ENCODE measurements around the gene ITPKA.

ITPKA gene
- long read RNA-seq: 0 reads

- peaks cover 51% of the 10 kb centered on the region for H3K27me3 ChIP-seq (ENCODE audit: insufficient read depth, poor library complexity, severe bottlenecking)
- peak in 1 of 2 experiments; percentile 46 for DNase-seq (ENCODE audit: low read depth in 1 of 2, low spot score in 1 of 2)
- H3K27ac ChIP-seq (replicated peaks): no peak within 1 kb of the TSS
- TF ChIP-seq CTCF (IDR thresholded peaks at IDR 0.05; ENCODE audit: insufficient read depth, low read length): no peak
- no peak for TF ChIP-seq REST (IDR thresholded peaks at IDR 0.05; ENCODE audit: insufficient replicate concordance, low read depth)
- no peak for TF ChIP-seq GABPA (IDR thresholded peaks at IDR 0.05; ENCODE audit: low read depth)
- no peak for TF ChIP-seq POLR2AphosphoS5 (IDR thresholded peaks at IDR 0.05; ENCODE audit: low read depth)
- no peak for TF ChIP-seq SPI1 (IDR thresholded peaks at IDR 0.05; ENCODE audit: borderline replicate concordance, low read depth)
- H3K4me3 ChIP-seq (replicated peaks; ENCODE audit: insufficient read depth, low read length): peak within 1 kb of the TSS; percentile 53
These were observed at the start of gene ITPKA for GRCh38 chr15:41493205-41493901. Gene ITPKA (plus strand): TSS chr15:41493874. CDS start chr15:41493928, 54 bp downstream.

GRCh38 chr15:41445399-41445798 lies 48.3 kb upstream of the ITPKA start:
- Histone ChIP-seq H3K4me3 (replicated peaks; ENCODE audit: insufficient read depth, low read length) (no peak overlapping the region), H3K27ac (replicated peaks) (no peak overlapping the region), H3K27me3 (ENCODE audit: insufficient read depth, poor library complexity, severe bottlenecking) (no peaks in the 10 kb centered on the region)
- TF ChIP-seq REST (IDR thresholded peaks at IDR 0.05; ENCODE audit: insufficient replicate concordance, low read depth) (no peak), CTCF (IDR thresholded peaks at IDR 0.05; ENCODE audit: insufficient read depth, low read length) (no peak), POLR2AphosphoS5 (IDR thresholded peaks at IDR 0.05; ENCODE audit: low read depth) (no peak), SPI1 (IDR thresholded peaks at IDR 0.05; ENCODE audit: borderline replicate concordance, low read depth) (no peak), GABPA (IDR thresholded peaks at IDR 0.05; ENCODE audit: low read depth) (no peak)
- no peak for DNase-seq (ENCODE audit: low read depth in 1 of 2, low spot score in 1 of 2)

GRCh38 chr15:41462084-41462795 lies 31.4 kb upstream of the ITPKA start:
- no peak for TF ChIP-seq GABPA (IDR thresholded peaks at IDR 0.05; ENCODE audit: low read depth)
- Histone ChIP-seq H3K27me3 (ENCODE audit: insufficient read depth, poor library complexity, severe bottlenecking) (no peaks in the 10 kb centered on the region), H3K4me3 (replicated peaks; ENCODE audit: insufficient read depth, low read length) (no peak overlapping the region), H3K27ac (replicated peaks) (no peak overlapping the region)
- no peak for DNase-seq (ENCODE audit: low read depth in 1 of 2, low spot score in 1 of 2)

GRCh38 chr15:41464889-41465580 lies 28.6 kb upstream of the ITPKA start:
- no peak overlapping the region for H3K4me3 ChIP-seq (replicated peaks; ENCODE audit: insufficient read depth, low read length)
- TF ChIP-seq REST (IDR thresholded peaks at IDR 0.05; ENCODE audit: insufficient replicate concordance, low read depth) (no peak), POLR2AphosphoS5 (IDR thresholded peaks at IDR 0.05; ENCODE audit: low read depth) (no peak), CTCF (IDR thresholded peaks at IDR 0.05; ENCODE audit: insufficient read depth, low read length) (no peak), SPI1 (IDR thresholded peaks at IDR 0.05; ENCODE audit: borderline replicate concordance, low read depth) (no peak), GABPA (IDR thresholded peaks at IDR 0.05; ENCODE audit: low read depth) (no peak)
- no peak overlapping the region for H3K27ac ChIP-seq (replicated peaks)
- DNase-seq (ENCODE audit: low read depth in 1 of 2, low spot score in 1 of 2): no peak
- H3K27me3 ChIP-seq (ENCODE audit: insufficient read depth, poor library complexity, severe bottlenecking): no peaks in the 10 kb centered on the region
